ENCODE measurements around the gene KIF26B. TPM values are rescaled to one million over a fixed set of nuclear protein-coding genes. Genes with fewer than 3 reads are reported as not detected.

Gene KIF26B
- total and polyA plus RNA-seq, 10 of the 15 experiments (the other 5 are each of a cell fraction or from before 2014, with no cell fraction given) = 0.35 to 11.6 (median 2.2) TPM

- in situ Hi-C loops (cut with MboI) = no loop called here
- no peaks in the 10 kb centered on the region for H3K79me2 ChIP-seq (ENCODE audit: control insufficient read depth, insufficient read depth, low read length)
Observed at GRCh38 chr1:245180496-245181157, 25.8 kb downstream of the KIF26B start.

GRCh38 chr1:245181158-245181517, 26.4 kb downstream of the KIF26B start:
- ATAC-seq (no peak), FAIRE-seq (no peak), DNase-seq (ENCODE audit: low read depth, low spot score) (no peak)
- H3K27ac ChIP-seq (ENCODE audit: control insufficient read depth, insufficient read depth) = no peak overlapping the region
- TF ChIP-seq KLF5 (IDR thresholded peaks at IDR 0.05; ENCODE audit: partially characterized antibody) (no peak), BCL11A (IDR thresholded peaks at IDR 0.05; ENCODE audit: low read depth, low read length) (no peak), BMI1 (IDR thresholded peaks at IDR 0.05; ENCODE audit: borderline replicate concordance) (no peak), WRNIP1 (IDR thresholded peaks at IDR 0.05; ENCODE audit: borderline replicate concordance, low read depth, low read length) (no peak), MEF2A (IDR thresholded peaks at IDR 0.05; ENCODE audit: insufficient read depth, low read depth, low read length) (no peak), TBL1XR1 (IDR thresholded peaks at IDR 0.05; ENCODE audit: low read depth, low read length) (no peak), RELA (IDR thresholded peaks at IDR 0.05; ENCODE audit: borderline replicate concordance, partially characterized antibody) (no peak), YY1 (IDR thresholded peaks at IDR 0.05; ENCODE audit: low read depth, low read length) (no peak), BACH1 (IDR thresholded peaks at IDR 0.05; ENCODE audit: borderline replicate concordance) (no peak), NFYA (IDR thresholded peaks at IDR 0.05; ENCODE audit: borderline replicate concordance, low read depth, low read length) (no peak), MTA3 (IDR thresholded peaks at IDR 0.05; ENCODE audit: borderline replicate concordance, low read length) (no peak), ZNF622 (IDR thresholded peaks at IDR 0.05) (no peak), ATF3 (IDR thresholded peaks at IDR 0.05; ENCODE audit: borderline replicate concordance, extremely low read depth, low read depth, low read length) (no peak), POLR2A (IDR thresholded peaks at IDR 0.05; ENCODE audit: low read depth, low read length) (no peak), NKRF (conservative IDR thresholded peaks at IDR 0.05) (no peak), RBBP5 (conservative IDR thresholded peaks at IDR 0.05) (no peak)
- H4K20me1 ChIP-seq (ENCODE audit: control insufficient read depth, insufficient read depth) = no peaks in the 10 kb centered on the region
- H3K9ac ChIP-seq (ENCODE audit: control insufficient read depth, insufficient read depth, low read length) = no peak overlapping the region
- H3K4me3 ChIP-seq = no peak overlapping the region
- peaks cover 0 to 1% of the 10 kb centered on the region in 2 experiments; a peak in 2 of 4 replicates for H3K27me3 ChIP-seq (replicated peaks in 1 of 2; ENCODE audit: control insufficient read depth in 2 of 2, insufficient read depth in 2 of 2, low read length in 1 of 2)
- no peaks in the 10 kb centered on the region for H3K9me3 ChIP-seq (replicated peaks; ENCODE audit: control insufficient read depth, insufficient read depth, low read length)
- SMC1A ChIA-PET (ENCODE audit: uncharacterized antibody, unreplicated experiment) = interaction anchor here (0.6 kb wide), 1 partner anchor 574 kb away, joined by 5 read pairs; no protein-coding TSS in a partner anchor
- no peaks in the 10 kb centered on the region for H3K36me3 ChIP-seq (ENCODE audit: control insufficient read depth in 2 of 2, insufficient read depth in 2 of 2, low read length in 1 of 2)
- H3K4me1 ChIP-seq (ENCODE audit: control insufficient read depth, insufficient read depth, low read length) = no peaks in the 10 kb centered on the region
- intact Hi-C loops (cut with micrococcal nuclease; ENCODE audit: unreplicated experiment) = no loop called here
- H2AFZ ChIP-seq (ENCODE audit: control insufficient read depth, low read depth, low read length) = no peak overlapping the region
- POLR2A ChIA-PET = interaction anchor here (0.7 kb wide), 1 partner anchor 857 kb away, joined by 5 read pairs; no protein-coding TSS in a partner anchor
- CTCF ChIA-PET = no interaction called here
- BruUV-seq (replicated peaks) = no TSS peak
- H3K4me2 ChIP-seq (ENCODE audit: control insufficient read depth, insufficient read depth) = no peak overlapping the region
- 67% methylated on average over 7 of the region's 7 CpGs for WGBS (ENCODE audit: insufficient coverage, insufficient replicate concordance, low lambda C conversion rate, missing lambda C conversion rate)
- H3K79me2 ChIP-seq (ENCODE audit: control insufficient read depth, insufficient read depth, low read length) = no peaks in the 10 kb centered on the region
- RAD21 ChIA-PET (ENCODE audit: unreplicated experiment) = no interaction called here
- in situ Hi-C loops (cut with MboI) = no loop called here

More at GRCh38 chr1:245180496-245181157, 25.8 kb downstream of the KIF26B start:
- no peak overlapping the region for H3K4me2 ChIP-seq (ENCODE audit: control insufficient read depth, insufficient read depth)
- no peaks in the 10 kb centered on the region for H4K20me1 ChIP-seq (ENCODE audit: control insufficient read depth, insufficient read depth)
- RAD21 ChIA-PET (ENCODE audit: unreplicated experiment) = no interaction called here
- BruUV-seq (replicated peaks) = no TSS peak
- CTCF ChIA-PET = no interaction called here
- TF ChIP-seq RUNX3 (IDR thresholded peaks at IDR 0.05; ENCODE audit: low read length) (0 out of 2 replicates have a peak, but pooled peaks have one; percentile 6), CBX5 (IDR thresholded peaks at IDR 0.05; ENCODE audit: low read depth) (no peak)
- SMC1A ChIA-PET (ENCODE audit: uncharacterized antibody, unreplicated experiment) = no interaction called here
- H3K9ac ChIP-seq (ENCODE audit: control insufficient read depth, insufficient read depth, low read length) = no peak overlapping the region
- peaks cover 0 to 1% of the 10 kb centered on the region in 2 experiments; a peak in 2 of 4 replicates for H3K27me3 ChIP-seq (replicated peaks in 1 of 2; ENCODE audit: control insufficient read depth in 2 of 2, insufficient read depth in 2 of 2, low read length in 1 of 2)
- no peak overlapping the region for H2AFZ ChIP-seq (ENCODE audit: control insufficient read depth, low read depth, low read length)
- intact Hi-C loops (cut with micrococcal nuclease; ENCODE audit: unreplicated experiment) = no loop called here
- H3K27ac ChIP-seq (ENCODE audit: control insufficient read depth, insufficient read depth) = no peak overlapping the region
- 7% methylated on average over 6 of the region's 6 CpGs for WGBS (ENCODE audit: insufficient coverage, insufficient replicate concordance, low lambda C conversion rate, missing lambda C conversion rate)
- no peak for FAIRE-seq
- no peaks in the 10 kb centered on the region for H3K4me1 ChIP-seq (ENCODE audit: control insufficient read depth, insufficient read depth, low read length)
- ATAC-seq = no peak
- POLR2A ChIA-PET = no interaction called here
- no peaks in the 10 kb centered on the region for H3K36me3 ChIP-seq (ENCODE audit: control insufficient read depth in 2 of 2, insufficient read depth in 2 of 2, low read length in 1 of 2)
- H3K9me3 ChIP-seq (replicated peaks; ENCODE audit: control insufficient read depth, insufficient read depth, low read length) = no peaks in the 10 kb centered on the region
- no peak for DNase-seq (ENCODE audit: low read depth, low spot score)
- no peak overlapping the region for H3K4me3 ChIP-seq
